Left ventricle myocardium inferior (tissue), 1 donor: Measurements from ENCODE around the gene PEF1. TPM values are rescaled to one million over a fixed set of nuclear protein-coding genes. Genes with fewer than 3 reads are reported as not detected.

Experiments
- DNase-seq: peaks from one replicate; pipeline ENCODE4 v3.0.0-alpha.2; 2020
- H3K27ac ChIP-seq: fragments of 200-600 bp; replicated peaks from 2 replicates; pipeline ENCODE4 v1.8.0; 2021
- H3K27me3 ChIP-seq: fragments of 200-600 bp; 2 replicates; pipeline ENCODE4 v1.8.0; 2021; ENCODE audit warnings: low read depth
- H3K36me3 ChIP-seq: fragments of 200-600 bp; 2 replicates; pipeline ENCODE4 v1.8.0; 2021
- H3K4me1 ChIP-seq: fragments of 200-600 bp; 2 replicates; pipeline ENCODE4 v1.8.0; 2021
- H3K4me3 ChIP-seq: fragments of 200-600 bp; 2 replicates; pipeline ENCODE4 v1.8.0; 2021; ENCODE audit warnings: mild to moderate bottlenecking, moderate library complexity
- H3K9me3 ChIP-seq: fragments of 200-600 bp; replicated peaks from 2 replicates; pipeline ENCODE4 v1.8.0; 2021
- CTCF ChIP-seq: fragments of 200-600 bp; IDR thresholded peaks from 2 replicates; pipeline ENCODE4 v1.8.0; 2021; ENCODE audit warnings: antibody characterized with exemption, mild to moderate bottlenecking, borderline replicate concordance
- intact Hi-C: fragments of 100-400 bp; cut with micrococcal nuclease; formaldehyde crosslinking; loops from one replicate; pipeline ENCODE4 v1.11.0; 2022
- total RNA-seq: library from RNA; stranded (reverse); fragmentation: NEBNext Ultra II Directional; extraction: Animal tissue kit (Norgen Biotek cat#: 25700); gene quantifications from one replicate; pipeline ENCODE4 v1.2.1, GENCODE V29; 2021
- donor health status: DM: no; HTN: yes; CAD: no; lungs with severe emphysema.

PEF1 gene
- total RNA-seq, 1 donor from 2014 or later: 36.4 TPM

- Histone ChIP-seq H3K4me1 (peaks cover 88% of the 10 kb centered on the region), H3K36me3 (peaks cover 50% of the 10 kb centered on the region), H3K27me3 (no peaks in the 10 kb centered on the region), H3K27ac (peak overlapping the region; percentile 97), H3K4me3 (peak overlapping the region; percentile 70), H3K9me3 (no peaks in the 10 kb centered on the region)
- intact Hi-C loops: no loop called here
- DNase-seq: no peak
- TF ChIP-seq CTCF: no peak
These were observed 63.6 kb downstream of the PEF1 start for GRCh38 chr1:31580891-31581603.

- Histone ChIP-seq H3K9me3 (no peaks in the 10 kb centered on the region), H3K4me3 (peak overlapping the region; percentile 70), H3K4me1 (peaks cover 88% of the 10 kb centered on the region), H3K36me3 (peaks cover 45% of the 10 kb centered on the region), H3K27ac (peak overlapping the region; percentile 97), H3K27me3 (no peaks in the 10 kb centered on the region)
- intact Hi-C loops: no loop called here
- DNase-seq: no peak
- TF ChIP-seq CTCF: no peak
These were observed 64.2 kb downstream of the PEF1 start for GRCh38 chr1:31580513-31580870.

Other genes with a start within 250 kb of the PEF1 start
- gene SERINC2, start 231.7 kb downstream of the PEF1 start, total RNA-seq: 1.6 TPM
- gene TINAGL1, start 68.4 kb downstream of the PEF1 start, total RNA-seq: 223 TPM
- 0.44 TPM for gene HCRTR1, start 27.2 kb downstream of the PEF1 start, total RNA-seq
- gene COL16A1, start 59.1 kb upstream of the PEF1 start, total RNA-seq: 18.3 TPM
- gene ADGRB2, start 119.5 kb upstream of the PEF1 start, total RNA-seq: 12.1 TPM
- gene SPOCD1, start 171.1 kb upstream of the PEF1 start, total RNA-seq: not detected